KOPT-K1 (cell line): ENCODE results near the gene FANCC.

Experiments used
- H3K27ac ChIP-seq: fragments of 200-600 bp; sonication (generic); 2 replicates; pipeline ENCODE4 v1.5.1; 2016; ENCODE audit warnings: antibody characterized with exemption, mild to moderate bottlenecking, low read depth, low read length; ENCODE audit not compliant: poor library complexity, severe bottlenecking
- H3K36me3 ChIP-seq: fragments of 200-600 bp; sonication (generic); 2 replicates; pipeline ENCODE4 v1.5.1; 2017; ENCODE audit warnings: antibody characterized with exemption, mild to moderate bottlenecking, low read length, moderate library complexity; ENCODE audit not compliant: insufficient read depth
- H3K9me3 ChIP-seq: fragments of 200-600 bp; sonication (generic); 2 replicates; pipeline ENCODE4 v1.5.1; 2017; ENCODE audit warnings: antibody characterized with exemption, low read length, mild to moderate bottlenecking; ENCODE audit not compliant: insufficient read depth, poor library complexity, severe bottlenecking

FANCC gene

DNA sequence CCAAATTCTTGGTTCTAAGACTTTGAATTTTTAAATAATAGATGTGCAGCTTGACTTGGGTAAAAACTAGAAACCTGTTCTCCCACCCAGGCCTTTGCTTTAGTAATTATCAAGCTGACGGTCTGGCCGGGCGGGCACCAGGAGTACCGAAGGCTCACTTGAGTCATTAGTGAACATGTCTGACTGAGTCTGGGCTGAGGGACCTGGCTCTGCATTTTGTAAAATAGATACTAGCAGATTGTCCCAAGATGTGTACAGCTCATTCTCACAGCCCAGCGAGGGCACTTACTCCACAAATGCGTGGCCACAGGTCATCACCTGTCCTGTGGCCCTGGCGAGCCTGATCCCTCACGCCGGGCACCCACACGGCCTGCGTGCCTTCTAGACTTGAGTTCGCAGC is 216.2 kb downstream of the FANCC start:
- Histone ChIP-seq H3K27ac (no peak overlapping the region), H3K9me3 (no peaks in the 10 kb centered on the region), H3K36me3 (peaks cover 26% of the 10 kb centered on the region)

DNA sequence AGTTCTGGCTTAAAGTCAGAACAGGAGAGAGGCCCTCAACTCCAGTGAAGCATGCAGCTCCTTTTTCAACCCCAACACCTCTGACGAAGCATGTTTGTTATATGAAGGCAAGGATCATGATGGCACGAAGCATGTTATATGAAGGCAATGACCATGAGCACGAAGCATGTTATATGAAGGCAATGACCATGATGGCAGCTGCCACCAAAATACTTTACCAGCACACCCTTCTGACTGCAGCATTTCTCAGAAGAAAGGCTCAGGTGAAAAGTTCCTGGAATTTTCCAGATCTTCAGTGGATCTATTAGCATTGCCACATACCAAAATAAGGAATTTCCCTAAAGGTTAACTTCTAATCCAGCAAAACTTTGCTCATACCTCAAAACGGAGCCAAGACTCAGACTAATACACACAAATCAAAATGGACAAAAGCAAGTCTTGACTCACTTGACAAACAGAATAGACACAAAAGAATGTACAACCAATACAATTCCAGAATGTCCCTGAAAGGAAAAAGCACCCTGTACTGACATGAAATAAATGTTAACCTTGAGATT is 217.4 kb downstream of the FANCC start:
- Histone ChIP-seq H3K9me3 (no peaks in the 10 kb centered on the region), H3K36me3 (peaks cover 14% of the 10 kb centered on the region), H3K27ac (no peak overlapping the region)

DNA sequence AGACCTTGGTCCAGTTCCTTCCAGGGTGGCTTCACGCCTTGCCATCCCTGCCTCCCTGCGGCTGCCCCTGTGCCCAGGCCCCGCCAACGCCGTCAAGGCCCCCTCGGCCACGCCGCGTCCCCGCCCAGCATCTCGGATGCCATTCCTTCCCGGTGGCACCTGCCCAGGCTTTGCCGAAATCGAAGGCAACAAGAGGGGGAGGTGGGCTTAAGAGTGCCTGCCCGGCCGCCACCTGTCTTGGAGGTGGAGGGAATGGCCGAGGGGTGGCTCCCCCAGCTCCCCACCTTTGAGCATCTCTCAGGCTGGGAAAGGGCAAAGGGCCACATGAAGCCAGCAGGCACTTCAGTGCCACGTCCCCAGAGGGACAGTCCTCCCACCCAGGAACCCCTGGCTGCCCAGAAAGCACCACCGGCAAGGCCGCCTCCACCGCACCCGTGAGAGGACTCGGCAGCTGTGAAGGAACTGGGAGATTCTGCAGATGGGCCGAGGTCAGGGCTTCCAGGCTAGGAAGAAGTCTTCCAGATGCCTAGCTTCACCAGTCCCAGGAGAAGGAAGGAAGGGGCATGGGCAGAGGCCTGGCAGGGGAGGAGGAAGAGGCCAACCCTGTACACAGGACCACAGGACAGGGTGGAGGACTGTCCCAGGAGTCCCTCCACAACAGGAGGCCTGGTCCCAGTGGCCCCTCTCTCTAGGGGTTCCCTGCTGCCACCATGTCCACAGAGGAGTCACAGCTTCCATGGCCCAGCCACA is 218.0 kb downstream of the FANCC start:
- H3K36me3 ChIP-seq, result peaks cover 12% of the 10 kb centered on the region
- no peak overlapping the region for H3K27ac ChIP-seq
- no peaks in the 10 kb centered on the region for H3K9me3 ChIP-seq

DNA sequence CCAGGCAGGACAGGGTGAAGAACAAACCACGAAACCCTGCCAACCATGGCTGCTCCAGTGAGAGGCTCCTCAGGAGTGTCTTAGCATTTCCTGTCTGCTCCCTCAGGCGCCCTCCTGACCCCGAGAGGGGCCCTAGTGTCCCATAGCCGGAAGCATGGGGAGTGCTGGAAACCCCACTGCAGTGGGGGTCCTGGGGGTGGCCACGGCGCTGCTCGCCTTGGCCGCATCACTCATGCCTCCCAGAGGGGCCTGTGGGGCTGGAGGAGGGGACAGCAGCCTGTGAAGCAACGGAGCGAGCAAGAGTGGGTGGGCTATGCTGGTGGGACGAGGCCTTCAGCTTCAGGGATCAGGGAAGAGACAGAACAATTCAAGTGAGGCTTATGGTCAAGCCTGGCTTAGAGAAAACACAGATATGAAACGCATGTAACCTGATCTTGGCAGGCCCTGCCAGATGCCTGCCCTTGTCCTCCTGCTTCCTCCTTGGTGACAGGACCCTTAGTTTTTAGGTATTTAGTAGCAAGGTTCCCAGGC is 219.1 kb downstream of the FANCC start:
- Histone ChIP-seq H3K36me3 (peaks cover 12% of the 10 kb centered on the region), H3K9me3 (no peaks in the 10 kb centered on the region), H3K27ac (no peak overlapping the region)

DNA sequence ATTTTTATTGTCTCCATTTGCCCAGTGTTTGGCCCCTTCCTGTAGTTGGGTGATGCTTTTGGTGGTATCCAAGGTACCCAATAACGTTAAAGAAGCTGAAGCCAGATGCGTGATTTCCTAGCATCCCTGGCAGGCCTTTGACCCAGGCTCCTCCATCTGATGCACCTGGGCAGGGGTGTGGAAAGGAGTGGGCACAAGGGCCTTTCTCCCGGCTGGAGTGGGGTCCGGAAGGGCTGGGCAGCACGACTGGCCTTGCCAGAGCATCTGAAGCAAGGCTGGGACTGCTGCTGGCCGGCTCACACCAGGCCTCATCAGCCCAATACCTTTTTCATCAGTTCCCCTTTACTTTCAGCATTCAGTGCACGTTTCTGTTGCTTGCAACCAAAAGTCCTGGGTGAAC is 220.2 kb downstream of the FANCC start:
- Histone ChIP-seq H3K36me3 (peaks cover 12% of the 10 kb centered on the region), H3K9me3 (no peaks in the 10 kb centered on the region), H3K27ac (no peak overlapping the region)

DNA sequence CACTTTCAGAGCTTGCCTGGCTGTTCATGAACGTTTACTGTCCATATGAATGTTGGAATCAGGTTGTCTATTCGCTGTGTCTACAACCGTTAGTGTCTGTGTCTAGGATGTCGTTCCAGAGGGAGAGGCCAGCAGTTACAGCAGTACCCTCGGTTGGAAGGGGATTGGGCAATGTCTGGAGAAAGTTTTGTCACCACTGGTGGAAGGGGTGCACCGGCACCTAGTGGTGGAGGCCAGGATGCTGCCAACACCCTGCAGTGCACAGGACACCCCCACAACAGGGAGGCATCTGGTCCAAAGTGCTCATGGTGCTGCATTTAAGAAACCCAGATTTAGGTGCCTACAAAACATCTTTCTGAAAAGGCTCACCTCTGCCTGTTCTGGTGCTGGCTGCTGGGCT is 220.7 kb downstream of the FANCC start:
- Histone ChIP-seq H3K9me3 (no peaks in the 10 kb centered on the region), H3K36me3 (peaks cover 12% of the 10 kb centered on the region), H3K27ac (no peak overlapping the region)

DNA sequence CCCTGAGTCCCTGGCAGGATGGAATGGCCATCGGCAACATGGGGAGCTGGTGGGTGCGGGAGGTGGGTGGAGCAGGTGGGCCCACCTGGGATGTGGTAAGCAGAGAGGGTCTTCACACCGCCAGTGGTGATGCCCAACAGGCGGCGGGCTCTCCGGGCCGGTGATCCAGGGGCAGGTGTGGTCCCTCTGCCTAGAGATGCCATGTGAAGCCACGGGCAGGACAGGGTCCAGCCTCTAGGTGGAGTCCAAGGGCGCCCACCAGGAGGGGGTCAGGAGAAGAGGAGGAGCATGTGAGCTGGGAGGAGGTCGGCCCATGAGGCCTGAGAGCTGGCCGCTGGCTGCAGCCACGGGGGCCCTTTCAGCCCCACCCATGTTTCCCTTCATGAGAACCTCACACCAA is 221.1 kb downstream of the FANCC start:
- H3K27ac ChIP-seq, result no peak overlapping the region

DNA sequence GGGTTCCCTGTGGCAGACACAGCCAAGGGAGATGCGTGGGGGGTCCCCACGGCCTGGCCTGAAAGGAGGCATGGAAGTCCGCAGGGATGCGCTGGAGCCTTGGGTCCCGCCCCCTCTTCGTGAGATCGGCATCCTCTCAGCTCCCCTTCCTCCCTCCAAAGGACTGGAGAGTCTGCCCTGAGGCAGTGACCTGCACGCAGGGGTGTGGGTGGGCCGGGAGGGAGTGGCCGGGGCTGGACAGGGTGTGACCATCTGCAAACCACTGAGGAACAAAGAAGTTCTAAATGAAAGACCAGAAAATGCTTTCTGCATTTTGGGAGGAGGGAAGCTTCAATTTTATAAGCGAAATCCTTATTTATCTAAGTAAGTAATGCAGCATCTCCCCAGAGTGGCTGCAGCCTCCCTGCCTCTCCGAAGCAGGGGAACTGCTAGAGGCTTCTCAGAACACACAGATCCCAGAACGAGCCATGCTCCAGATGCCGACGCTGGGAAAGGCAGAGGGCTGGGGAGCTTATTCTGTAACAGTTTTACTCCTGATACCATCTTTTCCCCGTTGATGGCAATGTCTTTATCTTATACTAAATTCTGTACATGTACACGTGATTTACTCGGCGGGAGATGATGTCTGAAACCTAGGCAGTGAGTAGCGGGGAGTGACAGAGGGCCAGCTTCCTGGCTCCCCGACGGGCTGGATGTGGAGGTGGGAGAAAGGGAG is 221.7 kb downstream of the FANCC start:
- peaks cover 12% of the 10 kb centered on the region for H3K36me3 ChIP-seq
- no peaks in the 10 kb centered on the region for H3K9me3 ChIP-seq
- H3K27ac ChIP-seq, result no peak overlapping the region

More for the DNA sequence above, 221.1 kb downstream of the FANCC start:
- Histone ChIP-seq H3K36me3 (peaks cover 12% of the 10 kb centered on the region), H3K9me3 (no peaks in the 10 kb centered on the region)

DNA sequence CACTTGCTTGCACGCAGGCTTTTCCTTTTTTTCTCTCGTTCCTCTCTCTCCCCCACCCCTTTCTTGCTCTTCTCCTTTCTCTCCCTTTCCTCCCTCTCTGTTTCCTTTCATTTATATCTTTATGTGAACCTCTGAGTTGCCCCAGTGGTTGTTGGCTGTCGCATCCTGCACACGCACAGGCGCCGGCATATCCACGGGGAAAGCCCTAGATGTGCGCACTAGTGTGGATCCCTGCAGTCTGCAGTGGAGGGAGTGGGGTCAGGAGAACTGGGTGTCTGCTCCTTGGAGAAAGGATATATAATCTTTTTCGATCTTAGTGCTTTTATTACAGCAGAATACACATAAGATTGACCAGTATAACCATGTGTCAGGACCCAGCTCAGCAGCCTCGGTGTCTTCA is 223.5 kb downstream of the FANCC start:
- Histone ChIP-seq H3K27ac (no peak overlapping the region), H3K9me3 (no peaks in the 10 kb centered on the region), H3K36me3 (no peaks in the 10 kb centered on the region)

DNA sequence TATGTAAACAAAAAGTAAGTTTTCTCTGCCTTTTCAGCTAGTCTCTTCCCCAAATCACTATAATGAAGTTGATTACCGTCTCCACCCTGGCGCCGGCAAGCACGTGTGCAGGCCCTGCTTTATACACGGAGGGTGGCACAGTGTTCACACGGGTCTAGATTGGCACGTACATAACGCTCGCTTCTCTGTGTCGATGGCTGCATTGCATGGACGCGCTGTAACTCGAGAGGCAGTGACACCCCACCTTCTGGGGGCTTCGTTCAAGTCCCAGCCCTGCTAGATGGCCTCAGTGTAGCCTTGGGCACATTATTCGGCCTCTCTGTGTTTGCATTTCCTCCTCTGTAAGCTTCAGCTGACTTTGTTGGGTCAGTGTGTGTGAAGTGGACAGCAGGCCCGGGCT is 223.9 kb downstream of the FANCC start:
- H3K36me3 ChIP-seq, result no peaks in the 10 kb centered on the region
- H3K9me3 ChIP-seq, result no peaks in the 10 kb centered on the region
- H3K27ac ChIP-seq, result no peak overlapping the region

DNA sequence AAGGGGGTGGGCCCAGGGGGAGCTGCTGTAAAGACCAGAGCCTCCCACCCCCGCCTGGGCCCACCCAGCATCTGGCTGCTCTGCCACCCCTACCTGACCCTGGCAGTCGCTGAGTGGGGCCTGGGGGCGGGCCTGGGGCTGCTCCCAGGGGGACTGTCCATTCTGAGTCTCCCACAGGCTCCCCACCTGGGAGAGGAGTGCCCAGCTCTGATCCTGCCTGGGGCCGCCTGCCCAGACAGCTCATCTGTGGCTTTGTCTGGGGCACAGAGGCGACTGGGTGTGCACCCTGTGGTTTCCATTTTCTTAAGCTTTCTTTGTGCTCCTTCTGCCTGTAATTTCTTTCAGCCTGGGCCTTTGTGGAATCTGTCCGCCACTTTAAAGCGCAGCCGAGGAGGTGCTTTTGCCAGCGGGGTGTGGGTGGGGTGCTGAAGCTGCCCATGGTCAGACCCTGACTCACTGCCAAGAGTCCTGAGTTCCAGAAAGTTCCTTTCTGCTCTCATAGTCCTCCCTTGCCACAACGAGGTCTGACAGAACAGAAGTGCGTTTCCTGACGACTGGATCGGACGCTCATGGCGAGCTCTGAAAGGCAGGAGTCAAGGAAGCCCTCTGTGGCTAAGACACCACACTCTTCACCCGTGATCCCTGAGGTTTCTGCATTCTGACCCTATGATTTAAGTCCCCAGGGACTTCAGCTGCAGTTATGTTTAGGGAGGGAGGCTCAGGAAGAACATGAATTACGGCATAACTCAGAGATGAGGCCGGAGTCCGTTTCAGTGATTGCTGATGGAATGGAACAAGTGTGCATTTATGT is 225.0 kb downstream of the FANCC start:
- Histone ChIP-seq H3K36me3 (no peaks in the 10 kb centered on the region), H3K9me3 (no peaks in the 10 kb centered on the region), H3K27ac (no peak overlapping the region)

DNA sequence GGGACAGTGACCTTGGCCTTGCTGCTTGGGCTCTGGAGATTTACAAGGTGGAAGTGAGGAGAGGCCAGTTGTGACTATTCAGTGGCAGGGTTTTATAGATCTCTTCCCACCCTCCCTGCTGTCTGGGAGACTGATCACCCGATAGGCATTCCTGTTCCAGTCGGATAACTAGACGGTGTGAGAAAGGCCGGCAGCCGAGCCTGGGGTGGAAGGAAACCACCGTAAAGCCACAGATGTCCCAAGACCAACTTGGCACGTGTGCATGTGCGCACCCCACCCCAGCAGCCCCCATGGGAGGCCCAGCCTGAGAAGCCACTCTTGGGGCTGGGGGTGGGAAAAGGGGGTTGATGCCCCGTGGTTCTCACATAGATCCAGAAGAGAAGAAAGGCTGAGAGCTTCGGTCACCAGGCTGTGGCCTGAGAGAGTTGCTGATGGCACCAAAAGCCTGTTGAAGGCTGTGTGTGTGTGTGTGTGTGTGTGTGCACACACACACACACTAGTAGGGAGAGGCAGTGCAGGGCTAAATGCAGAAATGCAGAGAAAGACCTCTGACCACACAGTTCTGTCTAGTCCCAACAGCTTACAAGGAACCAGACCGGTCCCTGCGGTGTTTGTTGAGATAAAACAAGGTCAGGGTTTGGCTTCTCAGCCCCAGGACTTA is 225.8 kb downstream of the FANCC start:
- Histone ChIP-seq H3K36me3 (no peaks in the 10 kb centered on the region), H3K27ac (no peak overlapping the region), H3K9me3 (no peaks in the 10 kb centered on the region)

DNA sequence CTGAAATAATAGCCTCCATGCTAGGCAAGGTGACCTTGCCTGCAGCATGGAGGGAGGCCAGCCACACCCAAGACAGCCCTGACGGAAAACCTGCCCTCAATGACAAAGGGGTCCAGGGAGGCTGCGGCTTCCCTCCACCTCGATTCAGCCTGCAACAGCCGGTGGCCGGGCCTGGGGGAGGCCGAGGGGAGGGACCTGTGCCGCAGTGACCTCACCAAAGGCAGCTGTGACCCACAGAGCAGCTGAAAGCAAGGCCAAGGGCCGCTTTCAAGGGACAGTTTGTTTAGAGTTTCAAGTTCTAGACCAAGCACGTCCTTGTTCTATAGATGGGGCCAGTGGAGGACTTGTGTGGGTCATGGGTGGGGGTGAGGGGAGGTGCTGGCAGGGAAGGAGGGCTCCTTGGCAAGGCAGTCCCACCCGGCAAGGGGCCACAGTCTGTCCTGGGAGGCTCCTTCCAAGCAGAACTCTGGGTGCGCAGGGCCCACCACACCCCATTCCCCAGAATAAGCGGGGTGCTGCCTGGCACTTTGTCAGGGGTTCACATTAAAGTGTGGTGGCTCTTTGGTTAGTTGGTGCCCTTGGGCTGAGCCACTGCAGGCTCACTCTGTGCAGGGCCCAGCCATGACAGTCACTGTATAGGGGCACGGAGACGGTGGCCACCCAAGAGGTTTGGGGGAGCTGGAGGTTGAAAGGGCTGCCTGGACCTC is 226.5 kb downstream of the FANCC start:
- H3K9me3 ChIP-seq, result no peaks in the 10 kb centered on the region
- H3K27ac ChIP-seq, result no peak overlapping the region

More for the DNA sequence above, 226.5 kb downstream of the FANCC start:
- H3K36me3 ChIP-seq, result no peaks in the 10 kb centered on the region
